HepG2 (cell line): Measurements from ENCODE around the gene JOSD2. TPM values are rescaled to one million over a fixed set of nuclear protein-coding genes. Genes with fewer than 3 reads are reported as not detected.

Source experiments
- ATF7-NPFF ChIP-seq: sonication (generic); formaldehyde crosslinking; IDR thresholded peaks from 2 replicates; pipeline ENCODE4 v1.8.1; 2023; ENCODE audit warnings: mild to moderate bottlenecking, low read depth, missing genetic modification reagents, moderate library complexity
- GATAD2A ChIP-seq: IDR thresholded peaks from 2 replicates; pipeline ENCODE4 v1.6.1; 2016
- HDAC1 ChIP-seq: sonication (generic); formaldehyde crosslinking; IDR thresholded peaks from 2 replicates; pipeline ENCODE4 v1.5.1; 2020; ENCODE audit warnings: mild to moderate bottlenecking, missing genetic modification reagents
- HNF4A ChIP-seq: sonication (generic); formaldehyde crosslinking; IDR thresholded peaks from 2 replicates; pipeline ENCODE4 v1.4.0; 2020; ENCODE audit warnings: missing genetic modification reagents
- RXRA ChIP-seq: sonication (generic); formaldehyde crosslinking; IDR thresholded peaks from 2 replicates; pipeline ENCODE4 v1.5.1; 2020; ENCODE audit warnings: missing genetic modification reagents
- STAG1 ChIP-seq: sonication (generic); formaldehyde crosslinking; IDR thresholded peaks from 2 replicates; pipeline ENCODE4 v1.4.0; 2020; ENCODE audit warnings: missing genetic modification reagents
- ZNF282 ChIP-seq: fragments of 450-650 bp; IDR thresholded peaks from 2 replicates; pipeline ENCODE4 v1.6.1; 2018; ENCODE audit not compliant: partially characterized antibody
- ZNF331 ChIP-seq: sonication (generic); formaldehyde crosslinking; IDR thresholded peaks from 2 replicates; pipeline ENCODE4 v1.4.0; 2020; ENCODE audit warnings: missing genetic modification reagents
- ZNF451 ChIP-seq: sonication (generic); formaldehyde crosslinking; IDR thresholded peaks from 2 replicates; pipeline ENCODE4 v1.5.0; 2020; ENCODE audit warnings: mild to moderate bottlenecking, missing genetic modification reagents
- ZNF883 ChIP-seq: sonication (generic); formaldehyde crosslinking; IDR thresholded peaks from 2 replicates; pipeline ENCODE4 v1.5.1; 2020; ENCODE audit warnings: mild to moderate bottlenecking, missing genetic modification reagents; ENCODE audit errors: not compliant biosample characterization
- polyA plus RNA-seq, 8 experiments: library from polyadenylated mRNA; depleted of rRNA in 3 of 8; stranded (reverse) in 7 of 8; unstranded in 1 of 8; fragments of >200 nt; fragmentation: Illumina TruSeq in 4 of 8; extraction: Trizol in 4 of 8; gene quantifications; 2 replicates each; pipeline versions ENCODE4 v1.2.1 to v1.2.3, GENCODE V29; 2011 to 2016; ENCODE audit warnings: low read depth in 4 of 8, missing spikeins in 1 of 8, mixed read lengths in 1 of 8; ENCODE audit not compliant: insufficient read depth in 1 of 8
- total RNA-seq, 5 experiments: library from RNA; depleted of rRNA; stranded (reverse); fragments of >200 nt; fragmentation: Illumina TruSeq; extraction: Trizol; gene quantifications; 2 replicates each; pipeline ENCODE4 v1.2.3, GENCODE V29; 2016; ENCODE audit warnings: low read depth in 1 of 5
- TF ChIP-seq, protein P1 (sequence below): sonication (generic); formaldehyde crosslinking; IDR thresholded peaks from 2 replicates; pipeline ENCODE4 v1.4.0; 2020; ENCODE audit warnings: mild to moderate bottlenecking, missing genetic modification reagents
- TF ChIP-seq, protein P2 (sequence below): sonication (generic); formaldehyde crosslinking; IDR thresholded peaks from 2 replicates; pipeline ENCODE4 v1.4.0; 2020; ENCODE audit warnings: missing genetic modification reagents, mild to moderate bottlenecking, borderline replicate concordance
- TF ChIP-seq, protein P3 (sequence below): sonication (generic); formaldehyde crosslinking; IDR thresholded peaks from 2 replicates; pipeline ENCODE4 v1.5.0; 2020; ENCODE audit warnings: mild to moderate bottlenecking, missing genetic modification reagents
- TF ChIP-seq, protein P4 (sequence below): sonication (generic); formaldehyde crosslinking; IDR thresholded peaks from 2 replicates; pipeline ENCODE4 v1.4.0; 2020; ENCODE audit warnings: missing genetic modification reagents, low read depth, mild to moderate bottlenecking, borderline replicate concordance

The JOSD2 gene
- total and polyA plus RNA-seq, 2 of the 13 experiments (the other 11 are each of a cell fraction or from before 2014, with no cell fraction given): 2.0 to 4.1 TPM

DNA sequence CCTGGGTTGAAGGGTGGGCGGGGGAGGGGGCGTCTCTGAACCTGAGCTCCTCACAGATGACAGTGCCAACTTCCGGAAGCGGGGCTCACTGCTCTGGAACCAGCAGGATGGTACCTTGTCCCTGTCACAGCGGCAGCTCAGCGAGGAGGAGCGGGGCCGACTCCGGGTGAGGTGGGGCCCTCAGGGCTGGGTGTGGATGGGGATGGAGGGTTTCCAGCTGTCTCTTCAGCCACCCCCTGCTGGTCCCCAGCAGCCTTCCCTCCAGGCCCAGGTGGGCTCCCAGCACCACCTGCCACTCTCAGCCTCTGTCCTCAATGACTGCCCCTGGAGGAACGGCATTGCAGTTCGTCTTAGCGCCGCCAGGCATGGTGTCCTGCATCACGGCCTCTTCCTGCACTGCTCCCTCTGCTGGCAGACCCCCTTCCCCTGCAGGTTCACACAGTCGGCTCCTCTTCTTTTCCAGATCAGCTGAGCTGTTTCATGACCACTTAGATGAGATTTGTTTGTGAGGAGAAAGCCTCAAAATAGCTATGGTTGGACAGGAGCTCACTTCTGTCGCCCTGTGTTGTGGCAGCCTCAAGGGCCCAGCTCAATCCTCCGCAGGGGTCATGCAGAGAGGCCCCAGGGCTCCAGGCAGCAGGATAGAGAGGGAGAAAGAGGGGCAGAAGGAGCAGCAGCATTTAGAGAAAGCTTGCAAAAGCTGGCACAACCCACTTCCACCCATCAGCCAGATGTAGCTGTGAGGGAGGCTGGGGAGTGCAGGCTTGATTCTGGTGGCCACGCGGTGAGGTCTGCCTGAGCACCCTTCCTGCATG is 31.9 kb downstream of the JOSD2 start (continued):
- TF ChIP-seq ATF7-NPFF (CRISPR knock-in tag): no peak
- TF ChIP-seq ZNF331: 0 out of 2 replicates have a peak, but pooled peaks have one; percentile 16
- no peak for TF ChIP-seq ZNF282
- TF ChIP-seq, protein P1, sequence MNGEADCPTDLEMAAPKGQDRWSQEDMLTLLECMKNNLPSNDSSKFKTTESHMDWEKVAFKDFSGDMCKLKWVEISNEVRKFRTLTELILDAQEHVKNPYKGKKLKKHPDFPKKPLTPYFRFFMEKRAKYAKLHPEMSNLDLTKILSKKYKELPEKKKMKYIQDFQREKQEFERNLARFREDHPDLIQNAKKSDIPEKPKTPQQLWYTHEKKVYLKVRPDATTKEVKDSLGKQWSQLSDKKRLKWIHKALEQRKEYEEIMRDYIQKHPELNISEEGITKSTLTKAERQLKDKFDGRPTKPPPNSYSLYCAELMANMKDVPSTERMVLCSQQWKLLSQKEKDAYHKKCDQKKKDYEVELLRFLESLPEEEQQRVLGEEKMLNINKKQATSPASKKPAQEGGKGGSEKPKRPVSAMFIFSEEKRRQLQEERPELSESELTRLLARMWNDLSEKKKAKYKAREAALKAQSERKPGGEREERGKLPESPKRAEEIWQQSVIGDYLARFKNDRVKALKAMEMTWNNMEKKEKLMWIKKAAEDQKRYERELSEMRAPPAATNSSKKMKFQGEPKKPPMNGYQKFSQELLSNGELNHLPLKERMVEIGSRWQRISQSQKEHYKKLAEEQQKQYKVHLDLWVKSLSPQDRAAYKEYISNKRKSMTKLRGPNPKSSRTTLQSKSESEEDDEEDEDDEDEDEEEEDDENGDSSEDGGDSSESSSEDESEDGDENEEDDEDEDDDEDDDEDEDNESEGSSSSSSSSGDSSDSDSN (CRISPR knock-in tag): peak; percentile 42; the same call in 1 of the 2 replicates
- TF ChIP-seq ZNF451 (CRISPR knock-in tag): no peak
- peak; percentile 81 for TF ChIP-seq STAG1 (CRISPR knock-in tag)
- TF ChIP-seq, protein P2, sequence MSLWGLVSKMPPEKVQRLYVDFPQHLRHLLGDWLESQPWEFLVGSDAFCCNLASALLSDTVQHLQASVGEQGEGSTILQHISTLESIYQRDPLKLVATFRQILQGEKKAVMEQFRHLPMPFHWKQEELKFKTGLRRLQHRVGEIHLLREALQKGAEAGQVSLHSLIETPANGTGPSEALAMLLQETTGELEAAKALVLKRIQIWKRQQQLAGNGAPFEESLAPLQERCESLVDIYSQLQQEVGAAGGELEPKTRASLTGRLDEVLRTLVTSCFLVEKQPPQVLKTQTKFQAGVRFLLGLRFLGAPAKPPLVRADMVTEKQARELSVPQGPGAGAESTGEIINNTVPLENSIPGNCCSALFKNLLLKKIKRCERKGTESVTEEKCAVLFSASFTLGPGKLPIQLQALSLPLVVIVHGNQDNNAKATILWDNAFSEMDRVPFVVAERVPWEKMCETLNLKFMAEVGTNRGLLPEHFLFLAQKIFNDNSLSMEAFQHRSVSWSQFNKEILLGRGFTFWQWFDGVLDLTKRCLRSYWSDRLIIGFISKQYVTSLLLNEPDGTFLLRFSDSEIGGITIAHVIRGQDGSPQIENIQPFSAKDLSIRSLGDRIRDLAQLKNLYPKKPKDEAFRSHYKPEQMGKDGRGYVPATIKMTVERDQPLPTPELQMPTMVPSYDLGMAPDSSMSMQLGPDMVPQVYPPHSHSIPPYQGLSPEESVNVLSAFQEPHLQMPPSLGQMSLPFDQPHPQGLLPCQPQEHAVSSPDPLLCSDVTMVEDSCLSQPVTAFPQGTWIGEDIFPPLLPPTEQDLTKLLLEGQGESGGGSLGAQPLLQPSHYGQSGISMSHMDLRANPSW (CRISPR knock-in tag): no peak
- TF ChIP-seq, protein P3, sequence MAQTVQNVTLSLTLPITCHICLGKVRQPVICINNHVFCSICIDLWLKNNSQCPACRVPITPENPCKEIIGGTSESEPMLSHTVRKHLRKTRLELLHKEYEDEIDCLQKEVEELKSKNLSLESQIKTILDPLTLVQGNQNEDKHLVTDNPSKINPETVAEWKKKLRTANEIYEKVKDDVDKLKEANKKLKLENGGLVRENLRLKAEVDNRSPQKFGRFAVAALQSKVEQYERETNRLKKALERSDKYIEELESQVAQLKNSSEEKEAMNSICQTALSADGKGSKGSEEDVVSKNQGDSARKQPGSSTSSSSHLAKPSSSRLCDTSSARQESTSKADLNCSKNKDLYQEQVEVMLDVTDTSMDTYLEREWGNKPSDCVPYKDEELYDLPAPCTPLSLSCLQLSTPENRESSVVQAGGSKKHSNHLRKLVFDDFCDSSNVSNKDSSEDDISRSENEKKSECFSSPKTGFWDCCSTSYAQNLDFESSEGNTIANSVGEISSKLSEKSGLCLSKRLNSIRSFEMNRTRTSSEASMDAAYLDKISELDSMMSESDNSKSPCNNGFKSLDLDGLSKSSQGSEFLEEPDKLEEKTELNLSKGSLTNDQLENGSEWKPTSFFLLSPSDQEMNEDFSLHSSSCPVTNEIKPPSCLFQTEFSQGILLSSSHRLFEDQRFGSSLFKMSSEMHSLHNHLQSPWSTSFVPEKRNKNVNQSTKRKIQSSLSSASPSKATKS (CRISPR knock-in tag): no peak
- TF ChIP-seq HDAC1 (CRISPR knock-in tag): no peak
- no peak for TF ChIP-seq HNF4A (CRISPR knock-in tag)
- TF ChIP-seq, protein P4, sequence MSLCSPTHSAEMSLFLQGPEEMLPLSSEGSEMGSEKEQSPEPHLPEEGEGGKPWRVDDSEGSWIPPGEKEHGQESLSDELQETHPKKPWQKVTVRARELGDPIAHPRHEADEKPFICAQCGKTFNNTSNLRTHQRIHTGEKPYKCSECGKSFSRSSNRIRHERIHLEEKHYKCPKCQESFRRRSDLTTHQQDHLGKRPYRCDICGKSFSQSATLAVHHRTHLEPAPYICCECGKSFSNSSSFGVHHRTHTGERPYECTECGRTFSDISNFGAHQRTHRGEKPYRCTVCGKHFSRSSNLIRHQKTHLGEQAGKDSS (CRISPR knock-in tag): peak; percentile 49; the same call in 1 of the 2 replicates
- TF ChIP-seq RXRA: 0 out of 2 replicates have a peak, but pooled peaks have one; percentile 27
- 0 out of 2 replicates have a peak, but pooled peaks have one; percentile 28 for TF ChIP-seq GATAD2A
- no peak for TF ChIP-seq ZNF883
